Measurements from ENCODE around the gene PTPN23.
A peak's percentile ranks its signal among the peaks of the same experiment; 100 is the strongest.
"Not testable (repeated sequence)": the region's sequence is repeated elsewhere in the genome, so short reads cannot be mapped to it uniquely, and the experiment has no call there.

The PTPN23 gene, protein sequence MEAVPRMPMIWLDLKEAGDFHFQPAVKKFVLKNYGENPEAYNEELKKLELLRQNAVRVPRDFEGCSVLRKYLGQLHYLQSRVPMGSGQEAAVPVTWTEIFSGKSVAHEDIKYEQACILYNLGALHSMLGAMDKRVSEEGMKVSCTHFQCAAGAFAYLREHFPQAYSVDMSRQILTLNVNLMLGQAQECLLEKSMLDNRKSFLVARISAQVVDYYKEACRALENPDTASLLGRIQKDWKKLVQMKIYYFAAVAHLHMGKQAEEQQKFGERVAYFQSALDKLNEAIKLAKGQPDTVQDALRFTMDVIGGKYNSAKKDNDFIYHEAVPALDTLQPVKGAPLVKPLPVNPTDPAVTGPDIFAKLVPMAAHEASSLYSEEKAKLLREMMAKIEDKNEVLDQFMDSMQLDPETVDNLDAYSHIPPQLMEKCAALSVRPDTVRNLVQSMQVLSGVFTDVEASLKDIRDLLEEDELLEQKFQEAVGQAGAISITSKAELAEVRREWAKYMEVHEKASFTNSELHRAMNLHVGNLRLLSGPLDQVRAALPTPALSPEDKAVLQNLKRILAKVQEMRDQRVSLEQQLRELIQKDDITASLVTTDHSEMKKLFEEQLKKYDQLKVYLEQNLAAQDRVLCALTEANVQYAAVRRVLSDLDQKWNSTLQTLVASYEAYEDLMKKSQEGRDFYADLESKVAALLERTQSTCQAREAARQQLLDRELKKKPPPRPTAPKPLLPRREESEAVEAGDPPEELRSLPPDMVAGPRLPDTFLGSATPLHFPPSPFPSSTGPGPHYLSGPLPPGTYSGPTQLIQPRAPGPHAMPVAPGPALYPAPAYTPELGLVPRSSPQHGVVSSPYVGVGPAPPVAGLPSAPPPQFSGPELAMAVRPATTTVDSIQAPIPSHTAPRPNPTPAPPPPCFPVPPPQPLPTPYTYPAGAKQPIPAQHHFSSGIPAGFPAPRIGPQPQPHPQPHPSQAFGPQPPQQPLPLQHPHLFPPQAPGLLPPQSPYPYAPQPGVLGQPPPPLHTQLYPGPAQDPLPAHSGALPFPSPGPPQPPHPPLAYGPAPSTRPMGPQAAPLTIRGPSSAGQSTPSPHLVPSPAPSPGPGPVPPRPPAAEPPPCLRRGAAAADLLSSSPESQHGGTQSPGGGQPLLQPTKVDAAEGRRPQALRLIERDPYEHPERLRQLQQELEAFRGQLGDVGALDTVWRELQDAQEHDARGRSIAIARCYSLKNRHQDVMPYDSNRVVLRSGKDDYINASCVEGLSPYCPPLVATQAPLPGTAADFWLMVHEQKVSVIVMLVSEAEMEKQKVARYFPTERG (N-terminal part only)

DNA sequence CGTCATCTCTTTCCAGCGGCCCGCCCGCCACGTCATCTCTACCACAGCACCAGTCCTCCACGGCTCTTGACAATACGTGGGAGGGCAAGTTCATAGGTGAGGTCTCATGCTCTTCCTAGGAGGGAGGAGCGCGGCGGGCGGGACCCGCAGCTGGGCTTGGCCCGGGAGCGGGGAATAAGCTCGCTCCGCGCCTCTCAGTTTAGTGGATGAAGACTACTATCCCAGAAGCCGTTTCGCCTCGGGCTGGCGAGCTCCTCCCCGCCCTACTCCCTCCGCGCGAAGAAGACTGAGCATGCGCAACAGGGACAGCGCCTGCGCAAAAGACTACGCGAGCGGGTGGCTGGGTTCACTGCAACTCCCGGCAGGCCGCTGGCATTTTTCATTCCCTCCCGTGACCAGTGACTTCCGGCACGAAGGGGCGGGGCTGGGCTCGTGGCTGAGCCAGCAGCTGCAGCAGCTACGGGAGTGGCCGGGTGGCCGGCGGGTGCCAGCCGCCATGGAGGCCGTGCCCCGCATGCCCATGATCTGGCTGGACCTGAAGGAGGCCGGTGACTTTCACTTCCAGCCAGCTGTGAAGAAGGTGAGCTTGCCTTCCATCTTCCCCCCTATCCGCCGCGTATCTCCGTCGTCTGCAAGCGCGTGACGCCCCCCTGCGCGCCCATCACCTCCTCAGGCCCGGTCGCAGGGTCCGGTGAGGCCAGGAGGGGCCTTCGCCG is at the start of gene PTPN23:
Gene PTPN23, plus strand, starts transcription at position 421 of the 716 bp plus-strand sequence. Its CDS starts 76 bp downstream, at position 497.
- peak; percentile 97 to 98 (median 97) for DNase-seq (ENCODE audit: low read depth in 2 of 3, low spot score in 2 of 3)

GRCh38 chr3:47333907-47334306 is 46.9 kb upstream of the PTPN23 start:
- no peak for DNase-seq (ENCODE audit: low read depth in 2 of 3, low spot score in 2 of 3)

GRCh38 chr3:47337656-47338055 is 43.2 kb upstream of the PTPN23 start:
- DNase-seq (ENCODE audit: low read depth in 2 of 3, low spot score in 2 of 3), result no peak

DNA sequence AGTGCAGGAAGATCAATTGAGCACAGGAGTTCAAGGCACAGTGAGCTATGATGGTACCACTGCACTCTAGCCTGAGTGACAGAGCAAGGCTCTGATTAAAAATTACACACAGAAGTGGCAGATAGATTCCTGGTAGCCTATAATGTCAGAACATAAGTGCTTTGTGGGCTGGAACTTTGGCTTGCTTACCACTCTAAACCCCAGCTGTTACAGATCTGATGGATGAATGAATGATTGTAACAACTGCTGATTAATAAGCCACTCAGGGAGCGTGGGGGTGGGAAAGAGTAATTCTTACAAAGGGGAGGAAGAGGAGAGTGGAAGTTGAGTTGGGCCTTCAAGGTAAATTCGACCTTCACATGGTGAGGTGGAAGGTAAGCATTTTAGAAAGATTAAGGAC is 40.9 kb upstream of the PTPN23 start:
- DNase-seq (ENCODE audit: low read depth in 2 of 3, low spot score in 2 of 3), result no peak

- DNase-seq (ENCODE audit: low read depth in 2 of 3, low spot score in 2 of 3), result no peak
These were observed 40.0 kb upstream of the PTPN23 start for GRCh38 chr3:47340866-47341265.

DNA sequence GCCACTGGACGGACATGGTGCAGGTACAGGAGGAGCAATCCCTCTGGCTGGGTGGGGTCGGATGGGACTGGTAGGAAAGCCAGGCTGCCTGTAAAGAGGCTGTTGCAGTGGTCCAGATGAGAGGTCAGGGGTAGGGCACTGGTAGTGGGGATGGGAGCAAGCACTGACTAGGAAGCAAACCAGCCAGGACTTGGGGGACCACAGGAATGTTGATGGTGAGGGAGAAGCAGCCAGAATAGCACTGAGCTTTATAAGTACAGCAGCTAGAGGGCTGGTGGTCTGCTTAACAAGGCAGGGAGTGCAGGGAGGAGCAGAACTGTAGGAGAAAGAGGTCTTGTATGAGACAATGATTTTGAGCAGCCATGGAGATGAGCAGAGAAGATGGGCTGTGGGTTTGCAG is 38.7 kb upstream of the PTPN23 start:
- DNase-seq (ENCODE audit: low read depth in 2 of 3, low spot score in 2 of 3), result no peak

DNA sequence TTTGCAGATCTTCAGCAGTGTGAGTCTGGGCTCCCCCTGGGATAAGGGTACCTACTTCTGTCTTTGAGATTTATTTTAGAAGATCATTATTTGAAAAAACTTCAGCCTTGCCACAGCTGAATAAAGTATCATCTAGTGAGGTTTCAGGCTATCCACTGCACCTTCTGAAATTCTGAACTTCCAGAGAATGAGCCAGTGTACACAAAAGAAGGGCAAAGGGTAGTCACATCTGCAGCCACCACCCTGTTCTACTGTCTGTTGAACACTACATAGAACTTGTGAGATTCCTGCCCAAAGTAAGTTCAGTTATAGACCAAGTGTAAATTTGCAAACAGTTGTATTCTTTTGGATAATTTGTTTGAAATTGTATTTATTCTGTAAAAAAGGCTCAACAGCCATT is 38.0 kb upstream of the PTPN23 start:
- DNase-seq (ENCODE audit: low read depth in 2 of 3, low spot score in 2 of 3), result no peak

DNA sequence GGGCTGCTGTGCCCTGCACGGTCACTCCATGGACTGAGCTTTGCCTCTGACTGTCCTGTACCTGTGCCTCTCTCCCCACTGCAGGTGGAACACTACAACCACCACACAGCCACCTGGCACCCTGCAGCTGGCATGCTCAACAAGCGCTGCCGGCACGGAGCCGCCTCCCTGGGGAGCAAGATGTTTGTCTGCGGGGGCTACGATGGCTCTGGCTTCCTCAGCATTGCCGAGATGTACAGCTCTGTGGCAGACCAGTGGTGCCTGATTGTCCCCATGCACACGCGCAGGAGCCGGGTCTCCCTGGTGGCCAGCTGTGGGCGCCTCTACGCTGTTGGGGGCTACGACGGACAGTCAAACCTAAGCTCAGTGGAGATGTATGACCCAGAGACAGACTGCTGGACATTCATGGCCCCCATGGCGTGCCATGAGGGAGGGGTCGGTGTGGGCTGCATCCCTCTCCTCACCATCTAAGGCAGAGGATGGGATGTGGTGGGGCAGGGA is 37.3 kb upstream of the PTPN23 start:
- DNase-seq (ENCODE audit: low read depth in 2 of 3, low spot score in 2 of 3), result no peak

- DNase-seq (ENCODE audit: low read depth in 2 of 3, low spot score in 2 of 3), result no peak
These were observed 35.9 kb upstream of the PTPN23 start for GRCh38 chr3:47344971-47345370.

DNA sequence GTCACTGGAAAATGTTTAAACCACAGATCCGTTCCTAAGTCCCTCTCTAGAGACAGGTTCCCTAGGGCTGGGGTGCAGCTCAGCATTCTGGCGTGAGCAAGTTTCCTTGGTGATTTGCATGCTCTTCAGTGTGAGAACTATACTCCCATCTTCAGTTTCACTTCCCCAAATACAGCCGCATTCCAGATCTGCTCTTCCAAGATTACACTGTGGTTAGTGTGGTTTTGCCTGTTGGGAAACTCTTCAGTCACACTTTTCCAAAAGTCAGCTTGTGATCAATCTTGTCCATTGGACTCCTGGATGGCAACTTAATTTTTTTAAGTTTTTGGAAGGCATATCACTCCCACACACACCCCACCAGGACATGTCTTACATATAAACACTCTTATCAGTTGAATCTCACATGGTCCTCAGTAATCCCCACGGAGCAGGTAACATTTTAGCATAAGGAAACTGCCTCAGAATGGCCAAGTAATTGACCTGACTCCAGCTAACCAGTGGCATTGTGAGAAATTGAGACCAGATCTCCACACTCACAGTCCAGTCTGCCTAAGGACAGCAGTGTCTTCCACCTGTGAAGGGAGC is 33.5 kb upstream of the PTPN23 start:
- DNase-seq (ENCODE audit: low read depth in 2 of 3, low spot score in 2 of 3), result no peak

DNA sequence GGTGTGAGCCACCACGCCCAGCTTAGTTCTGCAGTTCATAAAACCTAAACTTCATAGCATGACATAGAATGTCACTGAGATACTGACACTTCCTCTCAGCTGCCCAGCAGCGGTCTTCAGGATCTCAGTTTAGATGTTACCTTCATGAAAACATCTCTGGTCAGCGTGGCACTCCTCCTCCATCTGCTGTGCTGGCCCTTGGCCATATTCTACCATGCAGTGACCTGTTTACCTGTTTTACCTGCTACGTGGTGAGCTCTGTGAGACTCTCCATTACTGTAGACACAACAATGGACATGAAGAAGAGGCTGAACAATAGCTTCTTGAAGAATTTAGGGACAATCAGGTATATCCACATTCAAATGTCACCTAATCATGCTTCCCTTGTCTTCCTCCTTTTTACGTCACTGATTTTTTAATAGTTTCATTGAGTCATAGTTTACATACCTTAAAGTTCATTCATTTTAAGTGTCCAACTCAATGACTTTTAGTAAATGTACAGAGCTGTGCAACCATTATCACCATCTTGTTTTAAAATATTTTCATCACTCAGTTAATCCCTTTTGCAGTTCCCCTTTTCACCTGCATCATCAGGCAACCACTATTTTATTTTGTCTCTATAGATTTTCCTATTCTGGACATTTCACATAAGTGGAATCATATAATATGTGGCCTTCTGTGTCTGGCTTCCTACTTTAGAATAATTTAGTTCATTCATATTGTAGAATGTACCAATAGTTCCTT is 32.2 kb upstream of the PTPN23 start:
- DNase-seq (ENCODE audit: low read depth in 2 of 3, low spot score in 2 of 3), result no peak

DNA sequence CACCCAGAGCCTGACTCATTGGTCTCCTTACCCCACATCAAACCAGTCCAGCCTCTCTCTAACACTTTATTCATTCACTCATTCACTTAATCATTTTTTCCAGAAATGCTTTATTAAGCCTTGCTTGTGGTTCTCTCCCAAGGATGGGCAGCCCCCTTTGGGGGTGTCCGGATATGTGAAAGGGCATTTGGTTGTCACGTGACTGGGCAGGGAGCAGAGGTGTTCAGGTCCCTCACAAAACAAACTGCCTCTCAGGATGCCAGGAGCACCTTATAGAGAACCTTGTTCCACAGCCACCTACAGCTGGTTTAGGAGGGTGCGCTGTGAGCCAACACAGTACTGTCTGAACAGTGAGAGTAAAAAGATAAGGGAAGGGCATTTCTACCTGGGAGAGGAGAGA is 25.8 kb upstream of the PTPN23 start:
- DNase-seq (ENCODE audit: low read depth in 2 of 3, low spot score in 2 of 3), result no peak

- DNase-seq (ENCODE audit: low read depth in 2 of 3, low spot score in 2 of 3), result no peak
These were observed 24.6 kb upstream of the PTPN23 start for GRCh38 chr3:47356201-47356600.

DNA sequence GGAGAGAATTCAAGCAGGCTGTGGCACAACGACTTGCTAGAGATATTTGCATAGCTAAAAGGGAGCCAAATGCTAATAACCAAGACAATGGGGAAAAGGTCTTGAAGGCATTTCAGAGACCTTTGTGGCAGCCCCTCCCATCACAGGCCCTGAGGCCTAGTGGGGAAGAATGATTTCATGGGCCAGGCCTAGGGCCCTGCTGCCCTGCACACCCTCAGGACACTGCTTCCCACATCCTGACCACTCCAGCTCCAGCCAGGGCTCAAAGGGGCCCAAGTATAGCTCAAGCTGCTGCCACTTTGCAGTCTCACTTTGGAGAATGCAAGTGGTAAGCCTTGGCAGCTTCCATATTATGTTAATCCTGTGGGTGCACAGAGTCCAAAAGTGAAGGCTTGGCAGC is 21.5 kb upstream of the PTPN23 start:
- no peak for DNase-seq (ENCODE audit: low read depth in 2 of 3, low spot score in 2 of 3)

DNA sequence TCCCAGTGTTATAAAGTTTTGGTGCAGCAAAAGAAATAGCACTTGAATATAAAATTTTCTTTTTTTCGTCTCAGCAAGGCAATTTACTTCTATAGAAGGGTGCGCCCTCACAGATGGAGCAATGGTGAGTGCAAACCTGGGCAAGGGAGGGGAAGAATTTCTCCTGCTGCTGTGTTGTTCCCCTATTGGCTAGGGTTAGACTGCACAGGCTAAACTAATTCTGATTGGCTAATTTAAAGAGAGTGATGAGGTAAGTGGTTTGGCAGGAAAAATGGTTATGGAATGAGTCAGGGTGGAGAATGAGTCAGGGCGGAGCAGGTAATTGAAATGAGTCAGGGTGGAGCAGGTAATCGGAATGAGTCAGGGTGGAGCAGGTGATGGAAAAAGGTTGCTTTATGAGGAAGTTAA is 20.7 kb upstream of the PTPN23 start:
- not testable (repeated sequence) for DNase-seq (ENCODE audit: low read depth in 2 of 3, low spot score in 2 of 3)

DNA sequence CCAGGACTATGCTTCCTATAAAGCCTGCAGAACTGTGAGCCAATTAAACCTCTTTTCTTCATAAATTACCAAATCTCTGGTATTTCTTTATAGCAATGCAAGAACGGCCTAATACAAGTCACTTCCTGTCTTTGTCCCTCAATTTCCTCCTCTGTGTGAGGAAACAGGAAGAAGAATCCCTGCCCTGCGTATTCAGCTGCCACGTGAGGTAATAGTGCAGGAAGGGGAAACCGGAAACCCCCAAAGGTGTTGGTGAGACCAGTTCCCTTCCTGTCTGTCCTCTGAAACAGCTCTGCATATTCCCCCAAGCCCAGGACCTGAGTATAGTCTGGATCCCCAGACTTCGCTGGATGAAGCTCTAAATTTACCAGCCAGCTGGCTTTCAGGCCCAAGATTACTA is 18.1 kb upstream of the PTPN23 start:
- no peak for DNase-seq (ENCODE audit: low read depth in 2 of 3, low spot score in 2 of 3)

DNA sequence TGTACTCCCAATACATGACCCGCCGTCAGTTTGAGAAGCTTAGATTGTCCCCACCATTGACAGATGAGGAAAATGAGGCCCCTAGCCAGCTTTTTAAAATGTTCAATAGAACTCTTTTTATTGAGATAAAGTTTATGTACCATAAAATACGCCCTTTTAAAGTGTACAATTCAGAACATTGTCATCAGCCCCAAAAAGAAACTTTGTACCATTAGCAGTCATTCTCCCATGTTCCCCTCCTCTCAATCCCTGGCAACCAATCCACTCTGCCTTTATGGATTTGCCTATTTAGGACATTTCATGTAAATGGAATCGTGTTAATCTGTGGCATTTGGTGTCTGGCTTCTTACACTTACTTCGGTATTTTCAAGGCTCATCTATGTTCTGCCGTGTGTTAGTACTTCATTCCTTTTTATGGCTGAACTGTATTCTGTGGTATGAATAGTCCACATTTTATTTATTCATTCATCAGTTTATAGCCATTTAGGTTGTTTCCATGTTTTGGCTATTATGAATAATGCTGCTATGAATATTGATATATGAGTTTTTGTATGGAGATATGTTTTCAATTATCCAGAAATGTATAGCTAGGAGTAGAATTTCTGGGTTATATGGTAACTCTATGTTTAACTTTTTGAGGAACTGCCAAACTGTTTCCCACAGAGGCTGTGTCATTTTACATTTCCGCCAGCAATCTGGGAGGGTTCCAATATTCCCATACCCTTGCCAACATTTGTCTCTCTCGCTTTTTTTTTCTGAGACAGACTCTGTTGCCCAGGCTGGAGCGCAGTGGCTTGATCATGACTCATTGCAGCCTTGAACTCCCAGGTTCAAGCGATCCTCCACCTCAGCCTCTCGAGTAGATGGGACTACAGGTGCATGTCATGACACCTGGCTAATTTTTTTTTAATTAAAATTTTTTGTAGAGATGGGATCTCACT is 15.3 kb upstream of the PTPN23 start:
- no peak for DNase-seq (ENCODE audit: low read depth in 2 of 3, low spot score in 2 of 3)

GRCh38 chr3:47366833-47367232 is 14.0 kb upstream of the PTPN23 start:
- no peak for DNase-seq (ENCODE audit: low read depth in 2 of 3, low spot score in 2 of 3)
